H9 (cell line): Measurements from ENCODE around the gene B4GALNT1. TPM values are rescaled to one million over a fixed set of nuclear protein-coding genes. Genes with fewer than 3 reads are reported as not detected.

Experiments
- DNase-seq: peaks from one replicate; pipeline ENCODE4 v3.0.0-alpha.2; 2017
- H2AFZ ChIP-seq: one replicate; pipeline ENCODE4 v1.6.1; 2013; ENCODE audit warnings: mild to moderate bottlenecking, low read length, control low read depth, moderate library complexity
- H2AK5ac ChIP-seq: 2 replicates; pipeline ENCODE4 v1.6.1; 2013; ENCODE audit warnings: low read length, control low read depth, mixed read lengths; ENCODE audit not compliant: insufficient read length
- H2BK120ac ChIP-seq: one replicate; pipeline ENCODE4 v1.6.1; 2013; ENCODE audit warnings: low read depth, mild to moderate bottlenecking, low read length, control low read depth, inconsistent platforms; ENCODE audit not compliant: poor library complexity, severe bottlenecking
- H2BK12ac ChIP-seq: 2 replicates; pipeline ENCODE4 v1.6.1; 2013; ENCODE audit warnings: low read length, control low read depth, mixed read lengths, low read depth; ENCODE audit not compliant: insufficient read length
- H2BK15ac ChIP-seq: 2 replicates; pipeline ENCODE4 v1.6.1; 2013; ENCODE audit warnings: low read depth, low read length, control low read depth
- H2BK20ac ChIP-seq: one replicate; pipeline ENCODE4 v1.6.1; 2013; ENCODE audit warnings: low read depth, mild to moderate bottlenecking, low read length, control low read depth, inconsistent platforms; ENCODE audit not compliant: poor library complexity, severe bottlenecking
- H2BK5ac ChIP-seq: 2 replicates; pipeline ENCODE4 v1.6.1; 2013; ENCODE audit warnings: low read length, control low read depth, mixed read lengths; ENCODE audit not compliant: insufficient read length
- H3K14ac ChIP-seq: 2 replicates; pipeline ENCODE4 v1.6.1; 2013; ENCODE audit warnings: low read length, control low read depth; ENCODE audit not compliant: insufficient read depth
- H3K18ac ChIP-seq: 2 replicates; pipeline ENCODE4 v1.6.1; 2013; ENCODE audit warnings: low read depth, mild to moderate bottlenecking, mixed read lengths, low read length, control low read depth; ENCODE audit not compliant: insufficient read length
- H3K23ac ChIP-seq: 2 replicates; pipeline ENCODE4 v1.6.1; 2013; ENCODE audit warnings: low read length, control low read depth, mixed read lengths, low read depth; ENCODE audit not compliant: insufficient read length
- H3K23me2 ChIP-seq: 2 replicates; pipeline ENCODE4 v1.6.1; 2013; ENCODE audit warnings: low read depth, mild to moderate bottlenecking, mixed read lengths, low read length, control low read depth; ENCODE audit not compliant: insufficient read length, poor library complexity, severe bottlenecking
- H3K27ac ChIP-seq: 2 replicates; pipeline ENCODE4 v1.5.1; 2013; ENCODE audit warnings: low read length, control low read depth, mixed read lengths, low read depth; ENCODE audit not compliant: insufficient read length
- H3K27me3 ChIP-seq: 2 replicates; pipeline ENCODE4 v1.6.1; 2013; ENCODE audit warnings: low read length, control low read depth, inconsistent platforms; ENCODE audit not compliant: insufficient read depth
- H3K4ac ChIP-seq: 2 replicates; pipeline ENCODE4 v1.6.1; 2013; ENCODE audit warnings: low read depth, mild to moderate bottlenecking, control low read depth, inconsistent platforms, low read length, moderate library complexity
- H3K4me1 ChIP-seq: 2 replicates; pipeline ENCODE4 v1.6.1; 2013; ENCODE audit warnings: low read length, control low read depth, inconsistent platforms; ENCODE audit not compliant: insufficient read depth
- H3K4me2 ChIP-seq: 2 replicates; pipeline ENCODE4 v1.6.1; 2013; ENCODE audit warnings: low read length, control low read depth, mixed read lengths; ENCODE audit not compliant: insufficient read length, insufficient read depth
- H3K56ac ChIP-seq: 2 replicates; pipeline ENCODE4 v1.6.1; 2013; ENCODE audit warnings: low read depth, mild to moderate bottlenecking, mixed read lengths, low read length, control low read depth; ENCODE audit not compliant: insufficient read length
- H3K79me1 ChIP-seq: 2 replicates; pipeline ENCODE4 v1.6.1; 2013; ENCODE audit warnings: low read depth, mild to moderate bottlenecking, moderate library complexity, low read length, control low read depth, inconsistent platforms; ENCODE audit not compliant: insufficient read depth, poor library complexity, severe bottlenecking
- H3K79me2 ChIP-seq: 2 replicates; pipeline ENCODE4 v1.6.1; 2013; ENCODE audit warnings: low read length, control low read depth, inconsistent platforms; ENCODE audit not compliant: insufficient read depth
- H3K9ac ChIP-seq: 2 replicates; pipeline ENCODE4 v1.6.1; 2013; ENCODE audit warnings: low read length, control low read depth, mixed read lengths; ENCODE audit not compliant: insufficient read length; ENCODE audit errors: extremely low read depth
- H3K9me3 ChIP-seq: one replicate; pipeline ENCODE4 v1.6.1; 2013; ENCODE audit warnings: low read depth, low read length, inconsistent platforms; ENCODE audit not compliant: control insufficient read depth
- H3T11ph ChIP-seq: one replicate; pipeline ENCODE4 v1.6.1; 2013; ENCODE audit warnings: mild to moderate bottlenecking, low read length, control low read depth, inconsistent platforms
- H4K20me1 ChIP-seq: one replicate; pipeline ENCODE4 v1.6.1; 2013; ENCODE audit not compliant: control insufficient read depth, insufficient read length, insufficient read depth
- H4K5ac ChIP-seq: 2 replicates; pipeline ENCODE4 v1.6.1; 2013; ENCODE audit warnings: low read depth, mild to moderate bottlenecking, mixed read lengths, low read length, control low read depth; ENCODE audit not compliant: insufficient read length
- H4K8ac ChIP-seq: replicated peaks from 2 replicates; pipeline ENCODE4 v1.6.1; 2013; ENCODE audit warnings: low read length, control low read depth, mixed read lengths, low read depth; ENCODE audit not compliant: insufficient read length
- H4K91ac ChIP-seq: 2 replicates; pipeline ENCODE4 v1.6.1; 2013; ENCODE audit warnings: low read depth, mild to moderate bottlenecking, moderate library complexity, mixed read lengths, low read length, control low read depth; ENCODE audit not compliant: insufficient read length
- H3K27ac Mint-ChIP-seq, 3 experiments: 2 replicates in 2 of 3; 3 replicates in 1 of 3; pipeline ENCODE4 v1.8.0; 2020 to 2021; ENCODE audit warnings: mixed read lengths in 3 of 3, mild to moderate bottlenecking in 1 of 3, moderate library complexity in 1 of 3
- H3K27me3 Mint-ChIP-seq: 2 replicates; pipeline ENCODE4 v1.8.0; 2021; ENCODE audit warnings: low read depth, mild to moderate bottlenecking, moderate library complexity, mixed read lengths
- H3K36me3 Mint-ChIP-seq, 3 experiments: 2 replicates in 2 of 3; 3 replicates in 1 of 3; pipeline ENCODE4 v1.8.0; 2020 to 2021; ENCODE audit warnings: low read depth in 3 of 3, mixed read lengths in 3 of 3; ENCODE audit not compliant: insufficient read depth in 1 of 3
- H3K4me1 Mint-ChIP-seq, 2 experiments: 2 replicates each; pipeline ENCODE4 v1.8.0; 2020; ENCODE audit warnings: mixed read lengths in 2 of 2
- H3K4me3 Mint-ChIP-seq, 2 experiments: 2 replicates in 1 of 2; 3 replicates in 1 of 2; pipeline ENCODE4 v1.8.0; 2020 to 2021; ENCODE audit warnings: mild to moderate bottlenecking in 2 of 2, mixed read lengths in 2 of 2, moderate library complexity in 1 of 2
- H3K9me3 Mint-ChIP-seq, 2 experiments: 2 replicates in 1 of 2; 3 replicates in 1 of 2; pipeline ENCODE4 v1.8.0; 2020; ENCODE audit warnings: mild to moderate bottlenecking in 2 of 2, mixed read lengths in 2 of 2, moderate library complexity in 1 of 2
- CTCF ChIP-seq: fragments of 200-600 bp; sonication (generic); conservative IDR thresholded peaks from 3 replicates; pipeline ENCODE4 v1.8.0; 2021; ENCODE audit warnings: antibody characterized with exemption, mild to moderate bottlenecking
- WGBS: extraction: QIAGEN DNeasy Blood & Tissue Kit; methylation state at CpG from one replicate; pipeline ENCODE4 v1.1.7; 2013; ENCODE audit warnings: missing lambda C conversion rate, low lambda C conversion rate, mixed read lengths; ENCODE audit not compliant: insufficient read length; ENCODE audit errors: extremely low coverage; 5-methylcytosine and 5-hydroxymethylcytosine counted together
- total RNA-seq: library from RNA; stranded (reverse); gene quantifications from 2 replicates; pipeline ENCODE4 v1.2.1, GENCODE V29; 2021

Gene B4GALNT1
- total RNA-seq, 1 experiment from 2014 or later, result 2.3 TPM

- Histone ChIP-seq H4K5ac (no peak overlapping the region), H3K79me2 (no peaks in the 10 kb centered on the region), H3K14ac (no peak overlapping the region), H3K18ac (no peak overlapping the region), H4K91ac (no peak overlapping the region), H3K9ac (no peak overlapping the region), H3K4me1 (no peaks in the 10 kb centered on the region), H2BK20ac (no peak overlapping the region), H2AK5ac (no peak overlapping the region), H2BK120ac (no peak overlapping the region), H2AFZ (no peak overlapping the region), H2BK12ac (no peak overlapping the region), H2BK5ac (no peak overlapping the region), H3K79me1 (no peaks in the 10 kb centered on the region), H3T11ph (no peak overlapping the region), H3K9me3 (no peaks in the 10 kb centered on the region), H3K23ac (no peak overlapping the region), H3K23me2 (peaks cover 15% of the 10 kb centered on the region), H3K4ac (no peak overlapping the region), H3K27ac (no peak overlapping the region), H4K20me1 (no peaks in the 10 kb centered on the region), H2BK15ac (no peak overlapping the region), H3K56ac (no peak overlapping the region), H3K4me2 (no peak overlapping the region), H4K8ac (no peak overlapping the region), H3K27me3 (peaks cover 94% of the 10 kb centered on the region)
- Mint-ChIP-seq H3K27me3 (peaks cover 97% of the 10 kb centered on the region), H3K9me3 (peaks cover 0 to 5% of the 10 kb centered on the region in 2 experiments; a peak in 2 of 5 replicates), H3K36me3 (no peaks in the 10 kb centered on the region; a peak in 3 of 7 replicates), H3K27ac (no peak overlapping the region; a peak in 1 of 7 replicates), H3K4me3 (no peak overlapping the region; a peak in 1 of 5 replicates), H3K4me1 (peaks cover 21 to 41% of the 10 kb centered on the region in 2 experiments)
- TF ChIP-seq CTCF, result no peak
- WGBS, result no CpG with 5 or more reads among the region's 8 CpGs
- DNase-seq, result no peak
These were observed 8.4 kb downstream of the B4GALNT1 start for GRCh38 chr12:57624441-57625220.
